ENCODE data around the gene VSIG10L2.

GRCh38 chr11:125995313-125995712 is 49.5 kb downstream of the VSIG10L2 start:
- TF ChIP-seq, protein P1, sequence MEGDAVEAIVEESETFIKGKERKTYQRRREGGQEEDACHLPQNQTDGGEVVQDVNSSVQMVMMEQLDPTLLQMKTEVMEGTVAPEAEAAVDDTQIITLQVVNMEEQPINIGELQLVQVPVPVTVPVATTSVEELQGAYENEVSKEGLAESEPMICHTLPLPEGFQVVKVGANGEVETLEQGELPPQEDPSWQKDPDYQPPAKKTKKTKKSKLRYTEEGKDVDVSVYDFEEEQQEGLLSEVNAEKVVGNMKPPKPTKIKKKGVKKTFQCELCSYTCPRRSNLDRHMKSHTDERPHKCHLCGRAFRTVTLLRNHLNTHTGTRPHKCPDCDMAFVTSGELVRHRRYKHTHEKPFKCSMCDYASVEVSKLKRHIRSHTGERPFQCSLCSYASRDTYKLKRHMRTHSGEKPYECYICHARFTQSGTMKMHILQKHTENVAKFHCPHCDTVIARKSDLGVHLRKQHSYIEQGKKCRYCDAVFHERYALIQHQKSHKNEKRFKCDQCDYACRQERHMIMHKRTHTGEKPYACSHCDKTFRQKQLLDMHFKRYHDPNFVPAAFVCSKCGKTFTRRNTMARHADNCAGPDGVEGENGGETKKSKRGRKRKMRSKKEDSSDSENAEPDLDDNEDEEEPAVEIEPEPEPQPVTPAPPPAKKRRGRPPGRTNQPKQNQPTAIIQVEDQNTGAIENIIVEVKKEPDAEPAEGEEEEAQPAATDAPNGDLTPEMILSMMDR (IDR thresholded peaks at IDR 0.05) = no peak
- TF ChIP-seq POLR2A (IDR thresholded peaks at IDR 0.05) = no peak
